Body of pancreas (tissue), 4 donors: ENCODE measurements around the gene MLH1.

Source experiments
- CTCF ChIP-seq, 7 experiments: fragments of 450-650 bp in 4 of 7; fragments of 200-600 bp in 3 of 7; sonication (generic) in 3 of 7; IDR thresholded peaks; one replicate each; pipeline ENCODE4 v1.5.1; 2016 to 2019; ENCODE audit warnings: antibody characterized with exemption in 7 of 7
- POLR2A ChIP-seq, 3 donors: fragments of 450-650 bp; IDR thresholded peaks; one replicate each; pipeline ENCODE4 v1.6.1; 2016; ENCODE audit warnings: antibody characterized with exemption in 3 of 3, mild to moderate bottlenecking in 2 of 3

DNA sequence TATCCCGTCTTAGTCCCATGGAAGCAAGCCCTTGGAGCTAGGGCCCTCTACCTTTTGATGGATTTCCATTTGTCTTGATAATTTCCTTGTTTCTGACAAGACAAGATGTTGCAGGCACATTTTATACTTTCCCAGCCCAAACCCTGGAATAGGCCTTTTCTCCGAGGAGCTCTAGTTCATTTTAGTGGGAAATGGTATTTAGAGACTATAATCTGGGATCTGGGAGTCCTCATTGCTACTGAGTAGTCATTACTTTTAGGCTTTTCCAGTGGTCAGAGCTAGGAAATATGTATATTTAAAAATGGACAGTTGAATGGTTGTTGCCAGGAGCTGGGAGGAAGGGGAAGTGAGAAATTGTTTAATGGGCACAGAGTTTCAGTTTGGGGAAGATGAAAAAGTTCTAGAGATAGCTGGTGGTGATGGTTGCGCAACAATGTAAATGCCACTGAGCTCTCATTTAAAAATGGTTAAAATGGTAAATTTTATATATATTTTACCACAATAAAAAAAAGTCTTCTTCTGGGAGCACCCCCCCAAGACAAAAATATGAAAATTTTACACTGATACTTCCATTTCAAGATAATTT is 31.6 kb downstream of the MLH1 start:
- TF ChIP-seq CTCF (IDR thresholded peaks at IDR 0.05) (no peak), POLR2A (IDR thresholded peaks at IDR 0.05) (no peak)
